WTC11 (cell line): ENCODE measurements around the gene PTPRN2. TPM values are rescaled to one million over a fixed set of nuclear protein-coding genes. Genes with fewer than 3 reads are reported as not detected.

Experiments used
- ATAC-seq: fragments of 200-7000 bp; cut with Tn5 transposase; 2 replicates; pipeline ENCODE4 v1.10.0; 2021; ENCODE audit warnings: mild to moderate bottlenecking, moderate library complexity
- CTCF ChIA-PET: fragments of 300-600 bp; sonication (Branson Sonifier 250); formaldehyde crosslinking; loops from one replicate; lab custom pipeline; 2021; ENCODE audit warnings: antibody characterized with exemption; lab: Charles Lee
- POLR2A ChIA-PET: fragments of 350-600 bp; sonication (Branson Sonifier 250); formaldehyde crosslinking; loops from one replicate; lab custom pipeline; 2021; ENCODE audit warnings: antibody characterized with exemption; lab: Charles Lee
- DNase-seq: peaks from one replicate; pipeline ENCODE4 v3.0.0; 2021; ENCODE audit warnings: low spot score
- H3K27ac Mint-ChIP-seq: 2 replicates; pipeline ENCODE4 v1.8.0; 2021; ENCODE audit warnings: mixed read lengths
- H3K27me3 Mint-ChIP-seq: 2 replicates; pipeline ENCODE4 v1.8.0; 2021; ENCODE audit warnings: low read depth, mild to moderate bottlenecking, moderate library complexity, mixed read lengths
- H3K36me3 Mint-ChIP-seq: 2 replicates; pipeline ENCODE4 v1.8.0; 2021; ENCODE audit warnings: mixed read lengths
- H3K4me1 Mint-ChIP-seq: 2 replicates; pipeline ENCODE4 v1.8.0; 2022; ENCODE audit warnings: mixed read lengths
- H3K4me3 Mint-ChIP-seq: 2 replicates; pipeline ENCODE4 v1.8.0; 2021; ENCODE audit warnings: mild to moderate bottlenecking, moderate library complexity, mixed read lengths
- H3K9me3 Mint-ChIP-seq: 2 replicates; pipeline ENCODE4 v1.8.0; 2021; ENCODE audit warnings: mixed read lengths
- CREM ChIP-seq: sonication (generic); formaldehyde crosslinking; IDR thresholded peaks from 2 replicates; pipeline ENCODE4 v1.8.1; 2022; ENCODE audit warnings: mild to moderate bottlenecking, missing genetic modification reagents, moderate library complexity
- E2F1 ChIP-seq: sonication (generic); formaldehyde crosslinking; IDR thresholded peaks from 2 replicates; pipeline ENCODE4 v1.8.0; 2022; ENCODE audit warnings: mild to moderate bottlenecking, missing genetic modification reagents
- E2F4 ChIP-seq: sonication (generic); formaldehyde crosslinking; IDR thresholded peaks from 2 replicates; pipeline ENCODE4 v1.8.1; 2022; ENCODE audit warnings: low read depth, mild to moderate bottlenecking, moderate library complexity, missing genetic modification reagents, borderline replicate concordance
- FOXP1 ChIP-seq: sonication (generic); formaldehyde crosslinking; IDR thresholded peaks from 2 replicates; pipeline ENCODE4 v1.8.0; 2022; ENCODE audit warnings: missing genetic modification reagents, mild to moderate bottlenecking, moderate library complexity, borderline replicate concordance
- GRHL2 ChIP-seq: fragments of 250-450 bp; sonication (Bioruptor Pico); IDR thresholded peaks from 2 replicates; pipeline ENCODE4 v1.8.0; 2022; ENCODE audit warnings: mild to moderate bottlenecking, moderate library complexity; ENCODE audit not compliant: insufficient replicate concordance, severe bottlenecking
- IRF1 ChIP-seq: sonication (generic); formaldehyde crosslinking; IDR thresholded peaks from 2 replicates; pipeline ENCODE4 v1.8.0; 2023; ENCODE audit warnings: missing genetic modification reagents
- OVOL2 ChIP-seq: fragments of 250-450 bp; sonication (Bioruptor Pico); IDR thresholded peaks from 2 replicates; pipeline ENCODE4 v1.9.0; 2021; ENCODE audit warnings: mild to moderate bottlenecking, borderline replicate concordance
- PRDM15 ChIP-seq: sonication (generic); formaldehyde crosslinking; IDR thresholded peaks from 2 replicates; pipeline ENCODE4 v1.8.0; 2022; ENCODE audit warnings: missing genetic modification reagents
- ZNF138 ChIP-seq: sonication (generic); formaldehyde crosslinking; conservative IDR thresholded peaks from 2 replicates; pipeline ENCODE4 v1.8.1; 2022; ENCODE audit warnings: mild to moderate bottlenecking, moderate library complexity, missing genetic modification reagents
- ZNF416 ChIP-seq: fragments of 250-450 bp; sonication (Bioruptor Pico); IDR thresholded peaks from 2 replicates; pipeline ENCODE4 v1.9.0; 2021; ENCODE audit warnings: mild to moderate bottlenecking, inconsistent platforms
- ZNF423 ChIP-seq: fragments of 250-450 bp; sonication (Bioruptor Pico); IDR thresholded peaks from 2 replicates; pipeline ENCODE4 v2.1.2; 2022; ENCODE audit warnings: mild to moderate bottlenecking, moderate library complexity
- ZNF671 ChIP-seq: fragments of 250-450 bp; sonication (Bioruptor Pico); IDR thresholded peaks from 2 replicates; pipeline ENCODE4 v1.8.0; 2021; ENCODE audit warnings: mild to moderate bottlenecking
- total RNA-seq: library from RNA; stranded (reverse); gene quantifications from 3 replicates; pipeline ENCODE4 v1.2.3, GENCODE V29; 2021
- TF ChIP-seq, protein P1 (sequence below): sonication (generic); formaldehyde crosslinking; IDR thresholded peaks from 2 replicates; pipeline ENCODE4 v1.8.0; 2023; ENCODE audit warnings: mild to moderate bottlenecking, missing genetic modification reagents
- TF ChIP-seq, protein P2 (sequence below): sonication (generic); formaldehyde crosslinking; IDR thresholded peaks from 2 replicates; pipeline ENCODE4 v1.8.0; 2022; ENCODE audit warnings: mild to moderate bottlenecking, missing genetic modification reagents
- TF ChIP-seq, protein P3 (sequence below): sonication (generic); formaldehyde crosslinking; IDR thresholded peaks from 2 replicates; pipeline ENCODE4 v1.8.0; 2023; ENCODE audit warnings: missing genetic modification reagents, mild to moderate bottlenecking, borderline replicate concordance

PTPRN2 gene
- total RNA-seq, 1 experiment from 2014 or later = 4.7 TPM

DNA sequence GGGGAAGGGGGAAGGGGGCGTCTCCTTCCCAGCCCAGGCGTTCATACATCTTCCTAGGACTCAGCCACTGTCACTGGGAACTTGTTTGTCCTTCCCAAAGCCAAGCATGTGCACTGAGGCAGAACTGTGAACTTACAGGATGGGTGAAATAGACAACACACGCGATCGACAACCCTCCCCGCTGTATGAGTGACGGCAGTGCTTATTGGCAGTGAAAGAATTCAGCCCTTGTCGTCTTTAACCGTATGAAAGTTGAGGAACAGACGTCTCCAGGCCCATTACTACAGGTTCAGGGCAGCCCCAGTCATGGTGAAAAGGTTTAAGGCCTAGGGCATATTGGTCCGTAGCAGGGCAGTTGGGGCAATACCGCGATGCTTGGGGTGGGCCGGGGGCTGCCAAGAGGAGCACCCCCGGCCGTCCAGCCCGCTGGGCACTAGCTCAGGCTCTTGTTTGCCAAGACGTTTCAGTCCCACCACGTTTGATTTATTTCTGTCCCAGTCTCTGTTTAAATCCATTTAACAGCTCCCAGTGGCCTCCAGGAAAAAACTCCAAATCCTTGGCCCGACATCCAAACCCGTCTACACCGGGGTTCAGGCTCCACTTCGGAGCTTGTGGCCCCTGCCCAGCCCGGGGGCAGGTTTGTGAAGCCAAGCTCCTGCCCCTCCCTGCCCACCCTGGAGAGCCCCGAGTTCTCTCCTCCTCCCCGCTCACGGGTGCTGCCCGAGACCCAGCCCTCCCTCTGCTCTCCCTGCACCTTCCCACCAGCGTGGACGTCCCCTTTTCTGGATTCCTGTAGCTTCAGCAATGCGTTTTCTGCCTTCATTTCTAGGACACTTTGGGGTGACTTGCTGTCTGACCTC lies 1091.0 kb downstream of the PTPRN2 start (continued):
- TF ChIP-seq, protein P1, sequence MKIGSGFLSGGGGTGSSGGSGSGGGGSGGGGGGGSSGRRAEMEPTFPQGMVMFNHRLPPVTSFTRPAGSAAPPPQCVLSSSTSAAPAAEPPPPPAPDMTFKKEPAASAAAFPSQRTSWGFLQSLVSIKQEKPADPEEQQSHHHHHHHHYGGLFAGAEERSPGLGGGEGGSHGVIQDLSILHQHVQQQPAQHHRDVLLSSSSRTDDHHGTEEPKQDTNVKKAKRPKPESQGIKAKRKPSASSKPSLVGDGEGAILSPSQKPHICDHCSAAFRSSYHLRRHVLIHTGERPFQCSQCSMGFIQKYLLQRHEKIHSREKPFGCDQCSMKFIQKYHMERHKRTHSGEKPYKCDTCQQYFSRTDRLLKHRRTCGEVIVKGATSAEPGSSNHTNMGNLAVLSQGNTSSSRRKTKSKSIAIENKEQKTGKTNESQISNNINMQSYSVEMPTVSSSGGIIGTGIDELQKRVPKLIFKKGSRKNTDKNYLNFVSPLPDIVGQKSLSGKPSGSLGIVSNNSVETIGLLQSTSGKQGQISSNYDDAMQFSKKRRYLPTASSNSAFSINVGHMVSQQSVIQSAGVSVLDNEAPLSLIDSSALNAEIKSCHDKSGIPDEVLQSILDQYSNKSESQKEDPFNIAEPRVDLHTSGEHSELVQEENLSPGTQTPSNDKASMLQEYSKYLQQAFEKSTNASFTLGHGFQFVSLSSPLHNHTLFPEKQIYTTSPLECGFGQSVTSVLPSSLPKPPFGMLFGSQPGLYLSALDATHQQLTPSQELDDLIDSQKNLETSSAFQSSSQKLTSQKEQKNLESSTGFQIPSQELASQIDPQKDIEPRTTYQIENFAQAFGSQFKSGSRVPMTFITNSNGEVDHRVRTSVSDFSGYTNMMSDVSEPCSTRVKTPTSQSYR = no peak
- TF ChIP-seq ZNF423 (no peak), FOXP1 (CRISPR knock-in tag) (no peak), OVOL2 (CRISPR knock-in tag) (no peak), E2F4 (no peak), IRF1 (CRISPR knock-in tag) (no peak), E2F1 (CRISPR knock-in tag) (no peak), CREM (CRISPR knock-in tag) (no peak), ZNF138 (no peak), GRHL2 (CRISPR knock-in tag) (no peak), ZNF416 (CRISPR knock-in tag) (no peak), PRDM15 (CRISPR knock-in tag) (no peak)
- TF ChIP-seq, protein P2, sequence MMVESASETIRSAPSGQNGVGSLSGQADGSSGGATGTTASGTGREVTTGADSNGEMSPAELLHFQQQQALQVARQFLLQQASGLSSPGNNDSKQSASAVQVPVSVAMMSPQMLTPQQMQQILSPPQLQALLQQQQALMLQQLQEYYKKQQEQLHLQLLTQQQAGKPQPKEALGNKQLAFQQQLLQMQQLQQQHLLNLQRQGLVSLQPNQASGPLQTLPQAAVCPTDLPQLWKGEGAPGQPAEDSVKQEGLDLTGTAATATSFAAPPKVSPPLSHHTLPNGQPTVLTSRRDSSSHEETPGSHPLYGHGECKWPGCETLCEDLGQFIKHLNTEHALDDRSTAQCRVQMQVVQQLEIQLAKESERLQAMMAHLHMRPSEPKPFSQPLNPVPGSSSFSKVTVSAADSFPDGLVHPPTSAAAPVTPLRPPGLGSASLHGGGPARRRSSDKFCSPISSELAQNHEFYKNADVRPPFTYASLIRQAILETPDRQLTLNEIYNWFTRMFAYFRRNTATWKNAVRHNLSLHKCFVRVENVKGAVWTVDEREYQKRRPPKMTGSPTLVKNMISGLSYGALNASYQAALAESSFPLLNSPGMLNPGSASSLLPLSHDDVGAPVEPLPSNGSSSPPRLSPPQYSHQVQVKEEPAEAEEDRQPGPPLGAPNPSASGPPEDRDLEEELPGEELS (CRISPR knock-in tag) = no peak

DNA sequence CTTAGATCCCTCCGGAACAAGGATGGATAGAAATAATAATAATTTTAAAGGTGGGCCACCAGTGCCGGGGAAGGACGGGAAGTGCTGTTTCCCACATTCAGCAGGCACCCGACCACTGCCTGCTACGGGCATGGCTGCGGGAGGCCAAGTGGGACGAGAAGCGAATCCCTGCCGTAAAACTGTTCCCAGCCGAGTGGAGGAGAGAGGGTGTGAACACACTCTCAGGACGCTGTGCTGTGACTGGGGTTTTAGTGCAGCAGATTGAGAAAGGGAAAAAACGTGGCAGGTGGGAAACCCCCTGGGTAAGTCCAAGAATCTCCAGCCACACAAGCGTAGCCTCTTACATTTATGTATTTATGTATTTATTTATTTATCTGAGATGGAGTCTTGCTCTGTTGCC lies 1092.0 kb downstream of the PTPRN2 start:
- ChIA-PET CTCF (no interaction called here), POLR2A (interaction anchor here (0.6 kb wide), 1 partner anchor 147 kb away, joined by 3 read pairs; no protein-coding TSS in a partner anchor)
- peaks cover 49% of the 10 kb centered on the region for H3K27me3 Mint-ChIP-seq
- DNase-seq = no peak
- peaks cover 14% of the 10 kb centered on the region for H3K9me3 Mint-ChIP-seq
- no peaks in the 10 kb centered on the region for H3K4me1 Mint-ChIP-seq
- H3K36me3 Mint-ChIP-seq = peaks cover 4% of the 10 kb centered on the region; the same call in 1 of the 2 replicates
- ATAC-seq = no peak
- no peak overlapping the region for H3K4me3 Mint-ChIP-seq
- no peak overlapping the region for H3K27ac Mint-ChIP-seq
- TF ChIP-seq, protein P3, sequence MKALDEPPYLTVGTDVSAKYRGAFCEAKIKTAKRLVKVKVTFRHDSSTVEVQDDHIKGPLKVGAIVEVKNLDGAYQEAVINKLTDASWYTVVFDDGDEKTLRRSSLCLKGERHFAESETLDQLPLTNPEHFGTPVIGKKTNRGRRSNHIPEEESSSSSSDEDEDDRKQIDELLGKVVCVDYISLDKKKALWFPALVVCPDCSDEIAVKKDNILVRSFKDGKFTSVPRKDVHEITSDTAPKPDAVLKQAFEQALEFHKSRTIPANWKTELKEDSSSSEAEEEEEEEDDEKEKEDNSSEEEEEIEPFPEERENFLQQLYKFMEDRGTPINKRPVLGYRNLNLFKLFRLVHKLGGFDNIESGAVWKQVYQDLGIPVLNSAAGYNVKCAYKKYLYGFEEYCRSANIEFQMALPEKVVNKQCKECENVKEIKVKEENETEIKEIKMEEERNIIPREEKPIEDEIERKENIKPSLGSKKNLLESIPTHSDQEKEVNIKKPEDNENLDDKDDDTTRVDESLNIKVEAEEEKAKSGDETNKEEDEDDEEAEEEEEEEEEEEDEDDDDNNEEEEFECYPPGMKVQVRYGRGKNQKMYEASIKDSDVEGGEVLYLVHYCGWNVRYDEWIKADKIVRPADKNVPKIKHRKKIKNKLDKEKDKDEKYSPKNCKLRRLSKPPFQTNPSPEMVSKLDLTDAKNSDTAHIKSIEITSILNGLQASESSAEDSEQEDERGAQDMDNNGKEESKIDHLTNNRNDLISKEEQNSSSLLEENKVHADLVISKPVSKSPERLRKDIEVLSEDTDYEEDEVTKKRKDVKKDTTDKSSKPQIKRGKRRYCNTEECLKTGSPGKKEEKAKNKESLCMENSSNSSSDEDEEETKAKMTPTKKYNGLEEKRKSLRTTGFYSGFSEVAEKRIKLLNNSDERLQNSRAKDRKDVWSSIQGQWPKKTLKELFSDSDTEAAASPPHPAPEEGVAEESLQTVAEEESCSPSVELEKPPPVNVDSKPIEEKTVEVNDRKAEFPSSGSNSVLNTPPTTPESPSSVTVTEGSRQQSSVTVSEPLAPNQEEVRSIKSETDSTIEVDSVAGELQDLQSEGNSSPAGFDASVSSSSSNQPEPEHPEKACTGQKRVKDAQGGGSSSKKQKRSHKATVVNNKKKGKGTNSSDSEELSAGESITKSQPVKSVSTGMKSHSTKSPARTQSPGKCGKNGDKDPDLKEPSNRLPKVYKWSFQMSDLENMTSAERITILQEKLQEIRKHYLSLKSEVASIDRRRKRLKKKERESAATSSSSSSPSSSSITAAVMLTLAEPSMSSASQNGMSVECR = no peak
- TF ChIP-seq, protein P1 = no peak
- no peak for TF ChIP-seq ZNF671 (CRISPR knock-in tag)
